ENCODE measurements around the gene TMEM115.
"Not testable (repeated sequence)": the region's sequence is repeated elsewhere in the genome, so short reads cannot be mapped to it uniquely, and the experiment has no call there.

The TMEM115 gene

DNA sequence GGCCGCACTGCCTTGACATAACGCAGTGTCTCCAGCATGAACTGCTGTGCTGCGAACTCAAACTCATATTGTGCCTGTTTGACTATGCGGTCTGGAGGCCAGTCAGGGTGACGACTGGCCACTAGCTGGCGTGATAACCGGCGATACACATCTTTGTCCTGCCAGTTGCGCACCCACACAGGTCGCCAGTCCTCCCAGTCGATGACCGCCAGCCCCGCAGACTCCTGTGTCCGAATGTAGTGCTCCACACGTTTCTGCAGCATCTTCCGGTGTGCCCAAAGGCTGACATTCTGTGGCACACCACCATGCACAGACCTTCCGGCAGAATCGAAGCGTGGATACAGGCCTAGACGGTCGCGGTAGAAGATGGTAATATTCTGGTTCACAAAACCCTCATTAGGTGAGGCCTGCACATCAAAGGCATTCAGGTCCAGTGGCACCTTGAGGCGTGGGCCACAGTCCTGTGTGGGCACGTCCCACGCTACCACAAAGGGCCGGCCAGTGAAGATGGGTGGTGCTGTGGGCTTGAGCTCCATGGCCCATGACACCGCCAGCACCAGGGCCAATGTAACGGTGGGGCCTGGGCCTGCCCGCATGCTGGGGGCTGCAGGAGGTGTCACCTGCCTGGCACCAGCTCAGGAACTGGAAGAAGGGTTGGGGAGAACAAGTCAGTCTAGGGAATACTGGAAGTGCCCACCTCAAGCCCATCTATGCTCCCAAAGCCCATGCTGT is 39.3 kb downstream of the TMEM115 start:
- FAIRE-seq, result no peak
- no peak for DNase-seq (ENCODE audit: insufficient read length, low spot score)

DNA sequence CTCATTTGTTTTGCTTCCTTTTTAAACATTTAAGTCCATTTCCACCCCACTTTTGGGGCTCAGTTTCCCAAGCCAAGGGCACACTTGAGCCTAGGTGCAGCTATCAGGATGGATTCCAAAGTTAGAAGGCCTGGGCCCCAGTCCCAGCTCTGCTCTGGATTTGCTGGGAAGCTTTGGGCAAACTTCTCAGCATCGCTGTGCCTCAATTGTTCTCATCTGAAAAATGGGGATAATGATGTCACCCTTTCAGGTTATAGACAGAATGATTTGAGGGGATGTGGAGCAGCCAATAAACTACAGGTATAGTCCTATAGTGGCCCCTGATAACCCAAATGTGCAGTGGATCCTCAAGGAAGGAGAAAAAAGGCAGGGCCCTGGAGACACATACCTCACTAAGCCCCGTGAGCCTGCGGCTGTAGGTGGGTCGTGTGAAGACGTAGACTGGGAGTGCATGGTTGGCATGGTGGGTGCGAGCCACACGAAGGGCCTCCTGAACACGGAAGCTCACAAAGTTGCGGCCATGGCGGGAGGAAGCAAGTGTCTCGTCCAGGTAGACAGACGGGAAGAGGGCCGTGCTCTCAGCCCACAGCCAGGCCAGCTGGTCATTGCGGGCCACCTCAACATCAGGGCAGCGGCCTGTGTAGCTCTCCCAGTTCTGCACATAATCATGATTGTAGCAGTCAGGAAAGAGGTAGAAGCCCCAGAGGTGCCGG is 40.0 kb downstream of the TMEM115 start:
- FAIRE-seq, result no peak
- DNase-seq (ENCODE audit: insufficient read length, low spot score), result no peak

DNA sequence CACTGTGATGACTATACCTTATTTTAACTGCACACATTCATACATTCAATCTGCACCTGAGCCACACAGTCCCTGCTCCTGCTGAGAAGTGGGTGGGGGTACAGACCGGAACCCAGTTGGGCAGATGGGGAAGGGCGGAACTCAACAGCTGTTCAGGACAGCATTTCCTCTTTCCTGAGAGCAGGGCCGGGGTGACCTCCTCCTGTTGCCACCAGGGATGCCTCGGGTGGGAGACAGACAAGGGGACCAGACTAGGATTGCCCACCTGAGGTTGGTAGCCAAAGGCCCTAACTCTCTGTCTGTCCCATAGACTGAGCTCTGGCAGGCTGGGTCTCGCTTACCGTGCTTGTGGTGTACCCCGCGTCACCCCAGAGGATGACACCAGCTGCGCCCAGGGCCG is 40.7 kb downstream of the TMEM115 start:
- DNase-seq (ENCODE audit: insufficient read length, low spot score), result no peak

DNA sequence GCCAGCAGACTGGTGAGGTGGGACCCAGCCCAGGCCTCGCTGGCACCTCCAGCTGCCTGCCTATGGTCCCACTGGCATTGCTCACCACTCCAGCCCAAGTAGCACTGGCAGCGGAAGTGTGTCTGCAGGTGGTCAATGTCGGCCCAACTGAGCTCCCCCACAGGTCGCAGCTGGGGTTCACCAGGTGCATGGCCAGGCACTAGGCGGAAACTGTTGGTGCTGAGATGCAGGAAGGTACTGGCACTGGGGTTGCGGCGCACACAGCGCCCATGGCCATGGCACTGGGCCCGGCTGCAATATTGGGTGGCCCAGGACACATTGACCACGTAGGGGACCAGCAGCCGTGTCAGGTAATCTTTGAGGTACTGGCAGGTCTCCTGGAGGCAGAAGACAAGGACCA is 41.2 kb downstream of the TMEM115 start:
- no peak for DNase-seq (ENCODE audit: insufficient read length, low spot score)
- FAIRE-seq, result no peak

More for the DNA sequence above, 40.7 kb downstream of the TMEM115 start:
- FAIRE-seq, result no peak

DNA sequence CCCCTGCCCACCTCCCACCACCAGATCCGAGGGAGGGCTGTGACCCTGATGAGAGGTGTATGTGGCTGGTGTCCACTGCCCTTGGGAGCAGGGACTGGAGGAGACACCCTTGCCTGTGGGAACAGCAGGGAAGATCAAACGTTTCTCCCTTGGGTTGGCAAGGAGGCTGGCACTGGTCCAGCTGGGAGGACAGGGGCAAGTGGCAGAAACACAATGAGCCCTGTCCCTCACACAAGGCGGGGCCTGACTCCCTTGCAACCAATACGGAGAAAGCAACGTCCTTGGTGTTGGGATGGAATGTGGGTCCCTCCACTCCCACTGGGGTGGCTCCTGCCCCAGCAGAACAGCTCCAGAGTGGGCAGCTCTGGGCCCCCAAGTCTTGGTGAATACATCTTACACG is 42.0 kb downstream of the TMEM115 start:
- DNase-seq (ENCODE audit: insufficient read length, low spot score) (no peak), FAIRE-seq (no peak)

DNA sequence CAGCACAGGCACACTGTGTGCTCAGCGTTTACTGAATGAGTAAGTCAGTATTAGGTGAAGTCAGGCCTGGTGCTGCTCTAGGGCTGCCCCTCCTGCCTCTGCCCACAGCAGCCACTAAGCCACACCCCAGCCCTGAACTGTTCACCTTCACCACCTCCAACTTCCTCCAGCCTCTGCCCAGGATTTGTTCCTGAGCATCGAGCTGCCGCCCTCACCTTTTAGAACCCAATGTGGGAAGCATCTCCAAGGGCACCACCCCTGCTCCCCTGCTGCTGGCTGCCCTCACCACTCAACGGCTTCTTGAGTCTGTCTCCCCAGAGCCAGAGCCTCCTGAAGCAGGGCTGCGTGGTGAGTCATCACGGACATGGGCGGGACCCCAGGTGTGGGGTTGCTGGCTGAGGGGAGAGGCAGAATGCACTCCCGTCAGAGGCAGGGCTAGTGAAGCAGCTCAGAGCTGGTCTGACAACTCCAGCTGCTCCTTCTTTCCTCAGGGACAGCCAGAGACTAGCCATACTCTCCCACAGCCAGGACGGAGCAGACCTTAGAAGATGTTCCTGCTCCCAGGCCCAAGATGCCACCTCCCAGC is 42.6 kb downstream of the TMEM115 start:
- FAIRE-seq (no peak), DNase-seq (ENCODE audit: insufficient read length, low spot score) (no peak)

DNA sequence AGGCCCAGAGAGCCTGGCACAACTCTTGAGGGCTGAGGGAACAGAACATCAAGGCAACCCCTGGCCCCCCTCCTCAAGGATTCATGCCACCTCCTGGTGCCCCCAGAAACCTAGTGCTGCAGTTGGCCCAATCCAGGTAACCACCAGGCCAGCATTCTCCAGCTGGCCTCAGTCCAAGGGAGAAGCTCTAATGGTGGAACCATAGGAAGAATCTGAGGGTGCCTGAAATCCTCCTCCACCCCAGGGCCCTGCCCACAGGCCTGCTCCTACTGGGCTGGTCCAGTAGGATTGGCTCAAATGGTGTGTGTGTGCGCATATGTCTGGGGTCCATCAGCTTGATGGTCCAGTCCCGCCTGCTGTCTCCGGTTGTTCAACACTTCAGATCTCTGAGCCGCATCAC is 44.5 kb downstream of the TMEM115 start:
- DNase-seq (ENCODE audit: insufficient read length, low spot score) (no peak), FAIRE-seq (no peak)

DNA sequence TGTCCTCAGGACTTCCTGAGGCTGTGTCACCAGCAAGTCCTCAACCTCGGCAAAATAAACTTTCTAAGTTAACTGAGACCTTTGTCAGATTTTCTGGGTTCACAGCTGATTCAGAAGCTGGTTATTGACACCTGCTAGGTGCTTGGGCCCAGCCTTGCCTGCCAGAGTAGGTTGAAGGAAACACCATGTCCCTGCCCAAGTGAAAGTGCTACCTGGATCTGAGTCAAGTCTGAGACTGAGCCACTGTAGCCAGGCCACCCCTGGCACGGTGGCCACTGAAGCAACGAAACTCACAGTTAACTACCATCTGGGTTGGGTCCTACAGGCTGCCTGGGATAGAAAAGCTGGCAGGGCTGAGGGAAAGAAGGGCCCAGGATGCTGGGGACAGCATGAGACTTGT is 45.0 kb downstream of the TMEM115 start:
- DNase-seq (ENCODE audit: insufficient read length, low spot score) (no peak), FAIRE-seq (no peak)

DNA sequence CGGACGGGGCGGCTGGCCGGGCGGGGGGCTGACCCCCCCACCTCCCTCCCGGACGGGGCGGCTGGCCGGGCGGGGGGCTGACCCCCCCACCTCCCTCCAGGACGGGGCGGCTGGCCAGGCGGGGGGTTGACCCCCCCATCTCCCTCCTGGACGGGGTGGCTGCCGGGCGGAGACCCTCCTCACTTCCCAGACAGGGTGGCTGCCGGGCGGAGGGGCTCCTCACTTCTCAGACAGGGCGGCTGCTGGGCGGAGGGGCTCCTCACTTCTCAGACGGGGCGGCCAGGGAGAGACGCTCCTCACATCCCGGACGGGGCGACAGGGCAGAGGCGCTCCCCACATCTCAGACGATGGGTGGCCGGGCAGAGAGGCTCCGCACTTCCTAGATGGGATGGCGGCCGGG is 47.3 kb downstream of the TMEM115 start:
- DNase-seq (ENCODE audit: insufficient read length, low spot score); FAIRE-seq: not testable (repeated sequence)
